MM.1S (cell line): ENCODE measurements around the gene ENHO.

Source experiments
- EZH2 ChIP-seq: fragments of 300-600 bp; sonication (generic); optimal IDR thresholded peaks from 2 replicates; pipeline ENCODE3; 2017; ENCODE audit warnings: low read depth, mild to moderate bottlenecking, antibody characterized with exemption, low read length, mixed read lengths
- EZH2phosphoT487 ChIP-seq: fragments of 300-600 bp; sonication (generic); IDR thresholded peaks from 2 replicates; pipeline ENCODE4 v1.6.1; 2018; ENCODE audit warnings: antibody characterized with exemption, low read length
- TF ChIP-seq, protein P1 (sequence below): fragments of 300-600 bp; sonication (generic); IDR thresholded peaks from 2 replicates; pipeline ENCODE4 v1.5.1; 2016; ENCODE audit warnings: antibody characterized with exemption, low read length, mixed read lengths

GRCh38 chr9:34491596-34491995 lies 31.2 kb downstream of the ENHO start:
- TF ChIP-seq, protein P1, sequence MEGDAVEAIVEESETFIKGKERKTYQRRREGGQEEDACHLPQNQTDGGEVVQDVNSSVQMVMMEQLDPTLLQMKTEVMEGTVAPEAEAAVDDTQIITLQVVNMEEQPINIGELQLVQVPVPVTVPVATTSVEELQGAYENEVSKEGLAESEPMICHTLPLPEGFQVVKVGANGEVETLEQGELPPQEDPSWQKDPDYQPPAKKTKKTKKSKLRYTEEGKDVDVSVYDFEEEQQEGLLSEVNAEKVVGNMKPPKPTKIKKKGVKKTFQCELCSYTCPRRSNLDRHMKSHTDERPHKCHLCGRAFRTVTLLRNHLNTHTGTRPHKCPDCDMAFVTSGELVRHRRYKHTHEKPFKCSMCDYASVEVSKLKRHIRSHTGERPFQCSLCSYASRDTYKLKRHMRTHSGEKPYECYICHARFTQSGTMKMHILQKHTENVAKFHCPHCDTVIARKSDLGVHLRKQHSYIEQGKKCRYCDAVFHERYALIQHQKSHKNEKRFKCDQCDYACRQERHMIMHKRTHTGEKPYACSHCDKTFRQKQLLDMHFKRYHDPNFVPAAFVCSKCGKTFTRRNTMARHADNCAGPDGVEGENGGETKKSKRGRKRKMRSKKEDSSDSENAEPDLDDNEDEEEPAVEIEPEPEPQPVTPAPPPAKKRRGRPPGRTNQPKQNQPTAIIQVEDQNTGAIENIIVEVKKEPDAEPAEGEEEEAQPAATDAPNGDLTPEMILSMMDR: no peak
- TF ChIP-seq EZH2 (no peak), EZH2phosphoT487 (no peak)
